ENCODE data around the gene ISG20. TPM values are rescaled to one million over a fixed set of nuclear protein-coding genes. Genes with fewer than 3 reads are reported as not detected.

ISG20 gene
- polyA plus RNA-seq, 10 donors, result 0.65 to 8.6 (median 1.1) TPM

DNA sequence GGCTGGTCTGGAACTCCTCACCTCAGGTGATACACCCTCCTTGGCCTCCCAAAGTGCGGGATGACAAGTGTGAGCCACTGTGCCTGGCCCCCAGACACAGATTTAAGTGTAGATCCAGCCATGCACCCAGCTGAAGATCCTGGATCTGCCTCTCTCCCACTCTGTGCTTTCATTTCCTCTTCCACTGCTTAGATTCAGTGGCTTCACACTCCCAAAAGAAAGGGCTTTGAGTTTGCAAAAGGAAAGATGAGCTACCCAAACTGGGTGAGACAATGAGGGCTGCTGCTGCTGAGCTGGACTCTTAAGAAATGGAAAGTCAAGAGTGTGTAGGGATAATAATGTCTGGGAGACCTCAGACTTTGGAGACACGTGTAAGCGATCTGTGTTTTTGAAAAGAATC lies 45.5 kb downstream of the ISG20 start:
- no peak for DNase-seq

DNA sequence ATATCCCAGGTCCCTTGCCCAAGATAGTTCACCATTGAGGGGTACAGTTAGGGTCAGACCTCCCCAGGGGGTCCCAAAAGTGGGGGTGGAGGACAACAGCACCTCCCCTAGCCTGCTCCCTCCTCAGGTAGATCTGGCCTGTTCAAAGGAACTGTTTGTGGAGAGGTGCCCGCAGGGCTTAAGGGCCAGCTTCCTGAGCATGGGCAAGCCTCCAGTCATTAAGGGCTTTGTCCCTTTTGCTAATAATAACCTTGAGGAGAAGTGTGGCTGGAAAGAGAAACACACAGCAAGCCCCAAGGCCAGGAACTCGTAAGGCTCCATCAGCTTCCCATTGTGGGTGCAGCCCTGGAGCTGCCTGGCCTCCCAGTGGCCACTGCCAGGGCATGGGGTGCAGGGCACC lies 47.4 kb downstream of the ISG20 start:
- no peak for DNase-seq

DNA sequence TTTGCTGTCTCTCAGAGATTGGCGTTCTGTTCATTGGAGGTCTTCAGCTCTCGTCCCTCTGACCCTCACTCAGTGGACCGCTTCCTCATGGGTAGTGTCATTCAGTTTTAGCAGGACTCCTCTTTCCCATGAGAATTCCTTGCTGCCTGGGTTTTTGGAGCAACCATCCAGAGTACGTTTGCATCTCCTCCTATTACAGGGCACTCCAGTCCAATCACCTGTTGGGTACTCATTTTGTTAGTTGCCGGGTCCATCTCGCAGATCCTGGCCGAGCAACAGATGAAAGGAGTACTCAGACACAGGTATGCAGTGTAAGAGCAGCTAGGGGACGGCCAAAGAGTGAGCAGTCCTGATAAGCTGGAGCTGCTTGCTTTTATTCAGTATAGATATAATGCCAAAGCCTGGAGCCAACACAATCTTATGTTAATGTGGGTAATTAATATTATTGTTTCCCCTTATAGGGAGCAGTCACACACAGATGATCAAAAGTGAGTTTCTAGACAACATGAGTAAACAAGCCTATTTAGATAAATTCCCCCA lies 49.6 kb downstream of the ISG20 start:
- DNase-seq, result no peak

DNA sequence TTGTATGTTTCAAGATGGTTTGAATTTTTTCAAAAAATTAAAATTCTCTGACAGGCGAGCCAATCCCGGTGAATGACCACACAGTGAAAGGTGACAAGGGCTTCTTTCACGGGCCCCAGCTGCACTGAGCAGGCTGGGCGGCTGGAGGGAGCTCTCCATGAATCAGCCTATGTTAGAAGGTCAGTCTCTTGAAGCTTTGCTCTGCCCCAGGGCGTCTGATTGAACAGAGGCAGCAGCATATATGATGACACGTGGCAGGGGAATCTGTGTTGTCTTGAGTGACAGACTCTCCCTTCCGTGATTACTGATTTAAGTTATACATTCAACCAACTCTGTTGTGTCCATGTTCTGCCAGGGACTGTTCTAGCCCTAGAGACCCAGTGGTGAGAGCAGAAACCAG lies 51.5 kb downstream of the ISG20 start:
- DNase-seq, result no peak

DNA sequence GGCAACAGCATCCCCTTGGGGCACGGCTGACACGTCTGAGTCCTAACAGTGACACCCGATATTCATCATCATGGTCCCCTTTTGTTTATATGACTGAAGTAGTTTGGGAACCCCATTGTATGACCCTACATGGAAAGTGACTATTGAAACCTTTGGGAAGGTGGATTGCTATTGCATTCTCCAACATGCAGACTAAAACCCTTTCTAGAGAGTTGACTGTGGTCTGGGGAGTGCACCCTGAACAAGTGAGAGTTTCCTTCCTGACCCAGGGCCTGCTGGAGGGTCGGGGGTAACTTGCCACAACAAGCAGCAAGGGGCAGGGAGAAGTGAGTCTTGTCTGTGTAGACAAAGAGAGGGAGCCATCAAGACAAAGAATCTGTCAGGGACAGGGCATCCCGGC lies 54.4 kb downstream of the ISG20 start:
- DNase-seq, result no peak

DNA sequence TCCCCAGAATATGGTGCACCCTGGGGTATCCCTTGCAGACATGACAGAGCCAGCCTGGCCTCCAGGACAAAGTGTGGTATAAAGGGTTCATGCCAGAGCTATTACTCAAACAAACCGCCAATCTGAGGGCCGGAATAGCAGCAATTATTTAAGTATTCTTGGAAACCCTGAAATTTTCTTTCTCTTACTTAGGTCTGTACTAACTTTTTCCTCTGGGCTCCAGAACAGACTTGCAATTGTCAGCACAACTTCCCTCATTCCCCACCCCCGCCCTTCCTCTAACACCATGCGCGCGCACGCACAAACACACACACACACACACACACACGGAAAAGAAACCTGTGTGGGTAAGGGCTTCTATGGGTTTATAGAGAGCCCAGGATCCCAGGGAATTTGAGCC lies 56.3 kb downstream of the ISG20 start:
- DNase-seq, result no peak

DNA sequence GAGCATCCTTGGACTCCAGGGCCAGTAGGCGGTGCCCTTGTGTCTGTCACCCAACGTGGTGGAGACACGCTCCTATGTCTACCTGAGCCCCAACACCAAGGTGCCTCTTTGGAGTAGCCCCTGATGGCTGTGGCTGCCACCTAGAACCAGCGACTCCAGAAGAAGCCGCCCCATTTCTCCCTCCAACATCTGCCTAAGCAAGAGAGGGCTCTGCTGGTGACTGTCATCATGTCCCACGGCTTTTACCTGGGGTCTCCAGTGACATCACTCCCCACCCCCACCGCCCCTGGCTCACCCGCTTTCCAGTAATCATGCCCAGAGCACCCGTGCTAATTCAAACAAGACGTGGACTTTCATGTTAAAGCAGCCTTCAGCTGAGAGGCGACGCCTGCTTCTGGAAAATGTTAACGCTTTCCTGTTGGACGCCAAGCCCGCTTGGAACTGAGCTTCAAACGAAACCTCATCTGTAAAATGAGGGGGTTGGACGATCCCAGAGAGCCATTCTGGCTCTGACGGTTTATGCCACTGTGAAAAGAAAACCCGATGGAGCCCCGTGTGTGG lies 57.0 kb downstream of the ISG20 start:
- peak in 2 of 3 donors; percentile 62 to 73 for DNase-seq

DNA sequence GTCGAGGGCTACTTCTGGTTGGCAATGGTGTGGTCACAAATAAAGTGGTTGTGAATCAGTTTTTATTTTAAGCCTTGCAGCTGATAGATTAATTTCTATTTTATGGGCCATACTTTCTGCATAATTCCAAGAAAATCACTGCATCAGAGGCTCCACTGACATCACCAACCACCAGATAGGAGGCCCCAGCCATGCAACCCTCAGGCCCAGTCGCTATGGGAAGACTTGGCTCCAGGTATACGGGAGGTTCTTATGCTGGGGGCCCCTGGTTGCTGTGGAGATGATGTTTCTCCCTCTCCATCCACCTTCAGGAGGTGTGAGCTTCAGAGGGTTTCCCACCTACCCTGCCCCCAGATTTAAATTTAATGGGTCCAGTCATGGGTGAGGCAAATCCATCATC lies 57.4 kb downstream of the ISG20 start:
- no peak for DNase-seq

DNA sequence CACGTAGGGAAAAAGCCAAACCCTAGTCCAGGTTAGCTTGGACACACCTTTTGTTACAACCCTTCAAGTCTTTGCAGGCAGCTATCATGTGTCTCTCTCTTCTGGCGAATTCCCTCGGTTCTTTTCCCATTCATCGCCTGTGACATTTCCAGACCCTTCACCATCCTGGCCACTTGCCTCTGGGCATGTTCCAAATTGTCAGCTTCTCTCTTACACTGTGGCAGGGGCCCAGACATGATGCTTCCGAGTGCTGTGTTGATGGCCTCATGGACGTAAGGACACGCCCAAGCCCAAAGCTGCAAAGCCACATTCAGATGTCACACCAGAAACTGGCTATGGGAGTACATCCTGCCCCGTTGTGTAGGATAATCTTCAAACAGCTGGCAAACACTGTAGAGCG lies 58.5 kb downstream of the ISG20 start:
- no peak for DNase-seq

DNA sequence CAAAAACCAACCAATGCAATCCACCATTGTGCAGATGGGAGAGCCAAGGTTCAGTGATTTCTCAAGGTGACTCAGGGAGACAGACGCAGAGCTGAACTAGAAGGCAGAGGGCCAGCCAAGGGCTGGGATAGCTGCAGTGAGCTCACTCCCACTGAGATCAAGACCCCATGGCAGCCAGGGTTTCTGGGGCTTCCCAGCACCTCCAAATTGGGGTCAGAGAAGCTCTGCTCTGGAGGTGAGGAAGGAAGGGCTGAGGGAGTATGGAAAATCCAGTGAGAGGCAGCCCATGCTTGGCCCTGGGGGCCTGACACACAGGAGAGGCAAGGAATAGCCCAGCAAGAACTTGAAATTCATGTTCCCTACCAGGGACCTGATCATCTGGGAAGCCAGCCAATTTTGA lies 61.0 kb downstream of the ISG20 start:
- DNase-seq, result no peak

DNA sequence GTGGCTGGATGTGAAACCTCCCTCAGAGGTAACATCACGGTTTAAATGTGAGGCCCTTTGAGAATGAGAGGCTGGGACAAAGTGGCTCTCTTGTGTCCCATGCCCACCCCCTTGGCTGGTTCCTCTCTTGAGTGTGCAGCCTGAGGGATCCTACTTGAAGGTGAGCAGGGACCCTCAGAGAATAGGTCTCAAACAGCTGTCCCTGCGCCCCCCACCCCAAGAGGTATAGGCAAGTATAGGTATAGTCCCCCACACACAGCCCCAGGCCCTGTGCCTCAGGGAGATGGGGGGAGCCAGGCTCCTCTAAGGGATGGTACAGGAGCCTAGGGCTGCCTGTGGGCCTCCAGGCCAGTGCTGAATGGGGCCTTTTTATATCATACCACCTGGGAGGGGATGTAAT lies 61.9 kb downstream of the ISG20 start:
- no peak for DNase-seq

DNA sequence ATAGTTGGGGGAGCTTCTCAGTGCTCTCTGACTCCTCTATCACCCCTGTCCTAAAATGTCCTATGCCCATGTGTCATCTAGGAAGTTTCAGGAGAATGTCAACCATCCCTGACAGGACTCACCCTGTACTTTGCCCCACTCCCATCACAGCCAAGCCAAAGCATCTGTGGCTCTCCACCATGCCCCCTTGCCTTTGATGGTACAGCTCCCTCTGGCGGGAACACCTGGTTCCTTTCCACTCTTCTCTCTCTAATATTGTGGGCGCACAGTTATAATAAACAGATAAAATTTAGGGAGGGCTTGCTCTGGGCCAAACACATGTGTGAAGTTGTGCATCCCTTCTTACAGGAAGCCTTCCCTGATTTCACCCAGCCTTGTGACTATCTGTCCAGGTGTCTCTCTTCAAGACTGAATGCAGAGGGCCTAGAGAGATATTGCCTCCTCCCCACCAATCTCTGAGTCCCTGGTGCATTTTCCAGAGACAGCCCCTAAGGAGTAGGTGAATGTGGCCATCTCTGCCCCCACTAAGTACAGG lies 62.8 kb downstream of the ISG20 start:
- no peak for DNase-seq

DNA sequence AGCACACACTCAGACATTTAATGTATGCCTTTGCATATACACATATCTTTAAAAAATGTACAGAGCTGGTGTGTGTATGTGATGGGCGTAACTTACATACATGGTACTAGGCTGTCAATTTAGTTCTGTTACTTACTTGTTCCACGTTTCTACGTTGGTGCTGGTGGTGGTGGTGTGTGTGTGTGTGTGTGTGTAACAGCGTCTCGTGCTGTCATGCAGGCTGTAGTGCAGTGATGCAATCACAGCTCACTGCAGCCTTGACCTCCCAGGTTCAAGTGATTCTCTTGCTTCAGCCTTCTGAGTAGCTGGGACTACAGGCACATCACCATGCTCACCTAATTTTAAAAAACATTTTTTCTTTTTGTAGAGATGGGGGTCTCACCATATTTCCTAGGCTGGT lies 64.2 kb downstream of the ISG20 start:
- no peak for DNase-seq

DNA sequence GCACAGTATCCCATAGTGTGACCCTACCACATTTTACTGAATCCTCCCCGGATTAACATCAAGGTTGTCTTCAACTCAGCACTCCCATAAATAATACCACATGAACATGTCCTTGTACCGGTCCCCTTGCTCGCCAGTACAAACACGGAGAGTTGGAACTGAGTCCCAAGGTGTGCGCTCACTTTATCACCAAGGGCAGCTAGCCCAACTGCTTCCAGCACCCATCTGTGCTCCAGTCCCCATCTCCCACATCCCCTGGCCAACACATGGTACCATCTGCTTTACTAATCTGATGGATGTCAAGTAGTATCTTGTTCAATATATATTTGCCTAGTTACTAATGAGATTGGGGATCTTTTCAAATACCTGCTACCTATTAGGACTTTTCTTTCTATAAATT lies 64.7 kb downstream of the ISG20 start:
- DNase-seq, result no peak

DNA sequence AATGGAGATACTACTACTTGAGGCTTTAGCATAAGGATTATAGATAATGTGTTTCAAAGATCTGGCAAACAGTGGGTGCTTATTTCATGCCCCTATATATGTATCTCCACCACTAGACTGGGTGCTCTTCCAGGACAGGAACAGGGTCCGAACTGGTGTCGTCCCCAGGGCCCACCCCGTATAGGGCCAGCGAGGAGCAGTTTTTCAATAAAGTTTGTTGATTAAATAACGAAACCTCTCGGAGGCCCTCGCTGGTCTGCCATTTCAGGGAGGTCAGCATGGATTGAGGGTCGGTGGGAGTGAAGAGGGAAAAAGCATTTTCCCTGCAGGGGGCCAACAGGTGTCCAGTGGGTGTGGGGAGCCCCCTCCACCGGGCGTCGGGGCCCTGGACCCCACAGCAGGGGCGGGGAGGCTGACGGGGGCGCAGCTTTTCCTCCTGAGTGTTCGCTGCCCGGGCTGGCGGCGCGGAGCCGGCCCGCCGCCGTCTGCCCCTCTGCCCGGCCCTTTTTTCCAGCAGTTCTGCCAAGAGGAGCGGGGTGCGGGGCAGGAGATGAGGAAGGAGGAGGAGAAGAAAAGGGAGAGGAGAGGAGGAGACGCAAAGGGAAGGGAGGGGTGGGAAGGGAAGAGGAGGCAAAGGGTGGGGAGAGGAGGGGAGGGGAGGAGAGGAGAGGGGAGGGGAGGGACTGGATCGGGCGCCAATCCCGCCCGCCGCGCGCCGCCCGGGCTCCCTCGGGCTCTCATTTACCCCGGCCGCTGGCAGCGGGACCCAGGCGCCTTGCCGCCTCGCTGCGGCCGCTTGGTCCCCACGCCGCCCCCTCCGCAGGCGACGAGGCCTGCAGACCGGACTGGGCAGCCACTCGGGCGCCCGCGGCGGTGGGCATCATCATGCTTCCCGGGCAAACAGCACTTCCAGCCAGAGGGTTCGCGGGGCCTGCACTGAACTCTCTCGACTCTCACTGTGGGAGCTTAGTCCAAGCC lies 66.3 kb downstream of the ISG20 start:
- DNase-seq, result peak; percentile 35 to 85 (median 78)

DNA sequence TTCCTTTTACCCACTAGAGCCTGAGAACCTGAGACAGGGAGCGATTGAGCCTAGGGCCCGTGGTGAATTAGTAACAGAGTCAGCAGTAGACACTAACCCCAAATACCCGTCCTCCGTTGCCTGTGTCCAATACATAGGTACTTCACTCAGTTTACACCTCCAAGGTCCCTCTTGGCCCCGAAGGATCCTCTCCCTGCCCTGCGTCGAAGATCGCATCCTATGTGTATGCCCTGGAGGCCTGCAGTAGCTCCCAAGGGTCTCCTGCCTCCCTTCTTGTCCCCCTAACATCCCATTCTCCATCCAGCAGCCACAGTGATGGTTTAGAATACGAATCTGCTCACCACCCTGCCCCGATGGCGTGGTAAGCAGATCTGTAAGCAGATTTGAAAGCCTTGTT lies 67.0 kb downstream of the ISG20 start:
- no peak for DNase-seq

Other genes starting within 250 kb of the ISG20 start
- gene MRPL46, start 171.6 kb upstream of the ISG20 start, polyA plus RNA-seq (ENCODE audit: insufficient read length in 10 of 10), result 10 to 100 TPM; 22.0 to 26.0 (median 24.9) TPM
- gene MRPS11, start 171.3 kb upstream of the ISG20 start, polyA plus RNA-seq (ENCODE audit: insufficient read length in 10 of 10), result 10 to 100 TPM; 40.5 to 47.6 (median 44.0) TPM
- 10 to 100 TPM in 5 of 10 donors, 1 to 10 TPM in 5; 8.4 to 14.1 (median 10.1) TPM for gene DET1, start 92.3 kb upstream of the ISG20 start, polyA plus RNA-seq (ENCODE audit: insufficient read length in 10 of 10)
- 1 to 10 TPM; 4.2 to 7.7 (median 5.5) TPM for gene AEN, start 17.7 kb upstream of the ISG20 start, polyA plus RNA-seq (ENCODE audit: insufficient read length in 10 of 10)
- gene ACAN, start 164.4 kb downstream of the ISG20 start, polyA plus RNA-seq (ENCODE audit: insufficient read length in 10 of 10), result 10 to 100 TPM in 4 of 10 donors, 1 to 10 TPM in 6; 2.5 to 23.0 (median 8.3) TPM